Stomach (tissue), 4 donors: Measurements from ENCODE around the gene TRIM17.

Experiments
- POLR2A ChIP-seq, 4 donors: fragments of 450-650 bp; IDR thresholded peaks; one replicate each; pipeline ENCODE4 v1.6.1; 2016; ENCODE audit warnings: antibody characterized with exemption in 4 of 4, control low read depth in 2 of 4, mild to moderate bottlenecking in 1 of 4, moderate library complexity in 1 of 4
- POLR2AphosphoS5 ChIP-seq, 3 donors: sonication (generic); formaldehyde crosslinking; IDR thresholded peaks; one replicate each; pipeline ENCODE4 v1.6.1; 2016; ENCODE audit warnings: antibody characterized with exemption in 3 of 3
- TF ChIP-seq, protein P1 (sequence below), 7 experiments: fragments of 450-650 bp in 4 of 7; fragments of 200-600 bp in 3 of 7; sonication (generic) in 3 of 7; IDR thresholded peaks; one replicate each; pipeline ENCODE4 v1.5.1; 2016 to 2019; ENCODE audit warnings: antibody characterized with exemption in 7 of 7, control low read depth in 2 of 7, mild to moderate bottlenecking in 1 of 7

DNA sequence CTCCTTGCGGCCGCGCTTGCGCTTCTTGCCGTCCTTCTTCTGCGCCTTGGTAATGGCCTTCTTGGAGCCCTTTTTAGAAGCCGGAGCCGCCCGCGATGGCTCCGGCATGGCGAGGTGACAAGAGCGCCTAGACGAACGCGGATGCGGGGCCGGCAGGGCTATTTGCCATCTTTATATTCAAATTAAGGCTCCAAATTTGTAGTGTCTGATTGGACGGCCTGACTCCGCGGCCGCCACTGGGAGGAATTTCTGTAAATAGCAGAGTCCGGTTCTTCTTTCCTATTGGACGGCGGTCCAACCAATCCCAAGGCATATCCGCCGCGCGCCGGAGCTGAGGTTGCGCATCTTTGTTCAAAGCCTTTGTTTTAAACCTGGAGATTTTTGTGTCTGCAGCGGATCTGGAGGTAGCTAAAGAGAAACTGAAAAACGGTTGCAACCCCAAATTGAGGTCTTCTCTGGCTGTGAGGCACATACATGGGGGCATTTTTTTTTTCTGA is 47.9 kb upstream of the TRIM17 start:
- TF ChIP-seq POLR2A (IDR thresholded peaks at IDR 0.05), result no peak
- TF ChIP-seq, protein P1, sequence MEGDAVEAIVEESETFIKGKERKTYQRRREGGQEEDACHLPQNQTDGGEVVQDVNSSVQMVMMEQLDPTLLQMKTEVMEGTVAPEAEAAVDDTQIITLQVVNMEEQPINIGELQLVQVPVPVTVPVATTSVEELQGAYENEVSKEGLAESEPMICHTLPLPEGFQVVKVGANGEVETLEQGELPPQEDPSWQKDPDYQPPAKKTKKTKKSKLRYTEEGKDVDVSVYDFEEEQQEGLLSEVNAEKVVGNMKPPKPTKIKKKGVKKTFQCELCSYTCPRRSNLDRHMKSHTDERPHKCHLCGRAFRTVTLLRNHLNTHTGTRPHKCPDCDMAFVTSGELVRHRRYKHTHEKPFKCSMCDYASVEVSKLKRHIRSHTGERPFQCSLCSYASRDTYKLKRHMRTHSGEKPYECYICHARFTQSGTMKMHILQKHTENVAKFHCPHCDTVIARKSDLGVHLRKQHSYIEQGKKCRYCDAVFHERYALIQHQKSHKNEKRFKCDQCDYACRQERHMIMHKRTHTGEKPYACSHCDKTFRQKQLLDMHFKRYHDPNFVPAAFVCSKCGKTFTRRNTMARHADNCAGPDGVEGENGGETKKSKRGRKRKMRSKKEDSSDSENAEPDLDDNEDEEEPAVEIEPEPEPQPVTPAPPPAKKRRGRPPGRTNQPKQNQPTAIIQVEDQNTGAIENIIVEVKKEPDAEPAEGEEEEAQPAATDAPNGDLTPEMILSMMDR (IDR thresholded peaks at IDR 0.05), result no peak
- no peak for TF ChIP-seq POLR2AphosphoS5 (IDR thresholded peaks at IDR 0.05)
